DOHH2 (cell line): Measurements from ENCODE around the gene MRPL53.

Experiments used
- H3F3A ChIP-seq: fragments of 200-600 bp; sonication (generic), shearing (Covaris generic); 2 replicates; pipeline ENCODE4 v1.6.0; 2016; ENCODE audit warnings: antibody characterized with exemption, mild to moderate bottlenecking; ENCODE audit not compliant: control insufficient read depth, insufficient read depth
- H3K27ac ChIP-seq: fragments of 200-600 bp; sonication (generic); 2 replicates; pipeline ENCODE4 v1.5.1; 2014; ENCODE audit warnings: low read depth, mild to moderate bottlenecking, low read length, moderate library complexity
- H3K27me3 ChIP-seq: fragments of 200-600 bp; sonication (generic); 2 replicates; pipeline ENCODE4 v1.6.1; 2014; ENCODE audit warnings: mild to moderate bottlenecking, low read length, mixed read lengths; ENCODE audit not compliant: control insufficient read depth
- H3K36me3 ChIP-seq: fragments of 200-600 bp; sonication (generic); 2 replicates; pipeline ENCODE4 v1.6.1; 2014; ENCODE audit warnings: mild to moderate bottlenecking, low read length, moderate library complexity, mixed read lengths; ENCODE audit not compliant: control insufficient read depth
- H3K4me1 ChIP-seq: fragments of 200-600 bp; sonication (generic); 2 replicates; pipeline ENCODE4 v1.6.1; 2014; ENCODE audit warnings: mild to moderate bottlenecking, low read length, mixed read lengths; ENCODE audit not compliant: control insufficient read depth
- H3K4me2 ChIP-seq: fragments of 200-600 bp; sonication (generic); 2 replicates; pipeline ENCODE4 v1.6.0; 2014; ENCODE audit warnings: mild to moderate bottlenecking, low read length, moderate library complexity
- H3K4me3 ChIP-seq: fragments of 200-600 bp; sonication (generic); 2 replicates; pipeline ENCODE4 v1.5.1; 2014; ENCODE audit warnings: mild to moderate bottlenecking, low read length, mixed read lengths
- H3K79me2 ChIP-seq: fragments of 200-600 bp; sonication (generic); 2 replicates; pipeline ENCODE4 v1.6.1; 2014; ENCODE audit warnings: mild to moderate bottlenecking, low read length, mixed read lengths; ENCODE audit not compliant: control insufficient read depth
- H3K9me2 ChIP-seq: fragments of 200-600 bp; sonication (generic); replicated peaks from 2 replicates; pipeline ENCODE4 v1.6.1; 2014; ENCODE audit warnings: mild to moderate bottlenecking, low read length, mixed read lengths; ENCODE audit not compliant: control insufficient read depth
- H3K9me3 ChIP-seq: fragments of 200-600 bp; sonication (generic); 2 replicates; pipeline ENCODE4 v1.6.1; 2014; ENCODE audit warnings: antibody characterized with exemption, low read length, mixed read lengths; ENCODE audit not compliant: control insufficient read depth, insufficient read depth
- H4K20me1 ChIP-seq: fragments of 200-600 bp; sonication (generic); 2 replicates; pipeline ENCODE4 v1.6.0; 2014; ENCODE audit warnings: low read depth, mild to moderate bottlenecking, antibody characterized with exemption, low read length, moderate library complexity; ENCODE audit not compliant: control insufficient read depth, insufficient read depth
- CTCF ChIP-seq: fragments of 200-600 bp; sonication (generic); IDR thresholded peaks from one replicate; pipeline ENCODE4 v1.5.1; 2014; ENCODE audit warnings: antibody characterized with exemption, mild to moderate bottlenecking, low read depth, low read length; ENCODE audit not compliant: poor library complexity, severe bottlenecking
- EZH2phosphoT487 ChIP-seq: fragments of 200-600 bp; sonication (generic); IDR thresholded peaks from 2 replicates; pipeline ENCODE4 v1.6.1; 2017; ENCODE audit warnings: borderline replicate concordance, mild to moderate bottlenecking, antibody characterized with exemption, low read length, moderate library complexity, mixed read lengths

Gene MRPL53

DNA sequence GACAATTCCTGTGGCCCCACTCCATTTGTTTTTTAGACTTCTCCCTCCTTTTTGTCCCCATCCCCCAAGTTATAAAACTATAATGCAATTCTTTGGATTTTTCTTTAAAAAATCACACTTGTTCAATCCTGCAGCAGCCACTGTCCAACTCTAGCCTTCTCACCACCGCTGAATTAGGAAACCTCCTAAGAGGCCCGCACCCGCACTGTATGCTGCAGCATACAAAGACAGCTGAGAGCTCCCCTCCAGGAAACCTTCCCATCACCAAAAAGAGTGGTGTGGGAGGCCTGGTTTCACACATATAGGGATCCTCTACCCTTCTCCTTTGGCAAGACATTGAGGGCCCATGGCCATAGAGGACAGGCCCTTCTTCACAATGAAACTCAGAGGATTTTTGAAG, 32.1 kb upstream of the MRPL53 start:
- Histone ChIP-seq H3K9me2 (no peaks in the 10 kb centered on the region), H3K4me1 (peaks cover 41% of the 10 kb centered on the region), H3K36me3 (peaks cover 14% of the 10 kb centered on the region), H3K79me2 (peaks cover 13% of the 10 kb centered on the region), H3K4me3 (no peak overlapping the region), H3K9me3 (no peaks in the 10 kb centered on the region), H3K27ac (no peak overlapping the region), H3F3A (0 out of 2 replicates have a peak, but pooled peaks cover 2% of the 10 kb centered on the region), H3K27me3 (peaks cover 39% of the 10 kb centered on the region), H4K20me1 (no peaks in the 10 kb centered on the region), H3K4me2 (no peak overlapping the region)
- TF ChIP-seq EZH2phosphoT487 (no peak), CTCF (no peak)

- no peaks in the 10 kb centered on the region for H4K20me1 ChIP-seq
- peaks cover 14% of the 10 kb centered on the region for H3K36me3 ChIP-seq
- H3K27me3 ChIP-seq = peaks cover 47% of the 10 kb centered on the region
- TF ChIP-seq CTCF = no peak
- no peak for TF ChIP-seq EZH2phosphoT487
- H3K4me1 ChIP-seq = peaks cover 41% of the 10 kb centered on the region
- H3K9me2 ChIP-seq = no peaks in the 10 kb centered on the region
- H3F3A ChIP-seq = no peaks in the 10 kb centered on the region
- H3K27ac ChIP-seq = no peak overlapping the region
- H3K9me3 ChIP-seq = no peaks in the 10 kb centered on the region
- peak overlapping the region; percentile 68 for H3K4me3 ChIP-seq
- peaks cover 13% of the 10 kb centered on the region for H3K79me2 ChIP-seq
- H3K4me2 ChIP-seq = peak overlapping the region; percentile 82
These were observed 31.3 kb upstream of the MRPL53 start for GRCh38 chr2:74503506-74504475.

GRCh38 chr2:74502720-74503505, 30.4 kb upstream of the MRPL53 start:
- H3K9me3 ChIP-seq = no peaks in the 10 kb centered on the region
- H3K4me1 ChIP-seq = peaks cover 35% of the 10 kb centered on the region
- H3K27me3 ChIP-seq = peaks cover 56% of the 10 kb centered on the region
- peak overlapping the region; percentile 68 for H3K4me3 ChIP-seq
- H3K9me2 ChIP-seq = no peaks in the 10 kb centered on the region
- no peaks in the 10 kb centered on the region for H4K20me1 ChIP-seq
- peaks cover 13% of the 10 kb centered on the region for H3K79me2 ChIP-seq
- no peak for TF ChIP-seq EZH2phosphoT487
- TF ChIP-seq CTCF = peak; percentile 58
- H3K27ac ChIP-seq = no peak overlapping the region
- peak overlapping the region; percentile 82 for H3K4me2 ChIP-seq
- peaks cover 14% of the 10 kb centered on the region for H3K36me3 ChIP-seq
- no peaks in the 10 kb centered on the region for H3F3A ChIP-seq
